ENCODE results near the gene RTKN.
"Not testable (repeated sequence)": the region's sequence is repeated elsewhere in the genome, so short reads cannot be mapped to it uniquely, and the experiment has no call there.

RTKN gene

DNA sequence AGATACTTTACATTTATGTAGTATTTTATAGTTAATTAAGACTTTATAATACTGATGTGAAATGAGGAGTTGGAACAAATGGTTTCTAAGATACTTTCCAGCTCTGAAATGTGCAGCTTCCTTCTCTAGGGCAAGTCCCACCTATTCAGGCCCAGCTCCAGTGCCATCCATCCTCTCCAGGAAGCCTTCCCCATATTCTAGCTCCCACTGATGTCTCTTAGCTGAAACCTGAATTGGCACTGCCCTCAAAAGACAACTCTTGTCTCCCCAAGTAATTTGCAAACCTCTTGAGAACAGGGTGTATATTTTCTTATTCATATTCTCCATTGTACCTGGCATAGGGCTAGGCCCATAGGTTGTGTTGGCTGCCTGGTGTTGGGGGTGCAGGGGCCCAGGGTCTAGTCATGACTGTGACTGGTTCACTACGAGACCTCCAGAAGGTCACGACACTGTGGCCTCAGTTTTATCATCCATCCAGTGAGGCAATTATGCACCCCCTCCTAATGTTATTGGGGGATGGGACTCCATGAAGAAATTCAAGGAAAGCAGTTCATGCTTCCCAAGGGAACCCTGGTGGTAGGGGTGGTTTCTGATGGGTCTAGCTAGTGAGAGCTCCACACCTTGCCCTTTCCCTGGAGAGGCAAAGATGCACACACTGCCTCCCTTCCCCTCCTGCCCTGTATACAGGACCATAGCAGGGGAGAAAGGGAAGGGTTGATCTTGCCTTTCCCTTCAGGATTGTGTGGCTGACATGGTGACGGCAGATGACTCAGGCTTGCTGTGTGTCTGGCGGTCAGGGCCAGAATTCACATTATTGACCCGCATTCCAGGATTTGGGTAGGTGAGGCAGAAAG is 17.4 kb downstream of the RTKN start:
- Histone ChIP-seq H3K27ac (no peak overlapping the region), H3K27me3 (ENCODE audit: insufficient read depth, low read depth) (no peaks in the 10 kb centered on the region), H4K20me1 (ENCODE audit: insufficient read depth) (no peaks in the 10 kb centered on the region), H2AFZ (ENCODE audit: low read depth) (no peak overlapping the region), H3K79me2 (ENCODE audit: insufficient read depth, low read depth) (no peaks in the 10 kb centered on the region), H3K4me1 (ENCODE audit: low read depth, poor library complexity, severe bottlenecking) (peaks cover 14% of the 10 kb centered on the region), H3K36me3 (ENCODE audit: insufficient read depth) (no peaks in the 10 kb centered on the region), H3K9ac (no peak overlapping the region), H3K4me2 (no peak overlapping the region), H3K4me3 (IDR thresholded peaks at IDR 0.05; ENCODE audit: insufficient read depth, low read depth, low read length) (no peak overlapping the region)
- TF ChIP-seq, protein P1, sequence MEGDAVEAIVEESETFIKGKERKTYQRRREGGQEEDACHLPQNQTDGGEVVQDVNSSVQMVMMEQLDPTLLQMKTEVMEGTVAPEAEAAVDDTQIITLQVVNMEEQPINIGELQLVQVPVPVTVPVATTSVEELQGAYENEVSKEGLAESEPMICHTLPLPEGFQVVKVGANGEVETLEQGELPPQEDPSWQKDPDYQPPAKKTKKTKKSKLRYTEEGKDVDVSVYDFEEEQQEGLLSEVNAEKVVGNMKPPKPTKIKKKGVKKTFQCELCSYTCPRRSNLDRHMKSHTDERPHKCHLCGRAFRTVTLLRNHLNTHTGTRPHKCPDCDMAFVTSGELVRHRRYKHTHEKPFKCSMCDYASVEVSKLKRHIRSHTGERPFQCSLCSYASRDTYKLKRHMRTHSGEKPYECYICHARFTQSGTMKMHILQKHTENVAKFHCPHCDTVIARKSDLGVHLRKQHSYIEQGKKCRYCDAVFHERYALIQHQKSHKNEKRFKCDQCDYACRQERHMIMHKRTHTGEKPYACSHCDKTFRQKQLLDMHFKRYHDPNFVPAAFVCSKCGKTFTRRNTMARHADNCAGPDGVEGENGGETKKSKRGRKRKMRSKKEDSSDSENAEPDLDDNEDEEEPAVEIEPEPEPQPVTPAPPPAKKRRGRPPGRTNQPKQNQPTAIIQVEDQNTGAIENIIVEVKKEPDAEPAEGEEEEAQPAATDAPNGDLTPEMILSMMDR (conservative IDR thresholded peaks at IDR 0.05; ENCODE audit: low read depth, low read length) = no peak

DNA sequence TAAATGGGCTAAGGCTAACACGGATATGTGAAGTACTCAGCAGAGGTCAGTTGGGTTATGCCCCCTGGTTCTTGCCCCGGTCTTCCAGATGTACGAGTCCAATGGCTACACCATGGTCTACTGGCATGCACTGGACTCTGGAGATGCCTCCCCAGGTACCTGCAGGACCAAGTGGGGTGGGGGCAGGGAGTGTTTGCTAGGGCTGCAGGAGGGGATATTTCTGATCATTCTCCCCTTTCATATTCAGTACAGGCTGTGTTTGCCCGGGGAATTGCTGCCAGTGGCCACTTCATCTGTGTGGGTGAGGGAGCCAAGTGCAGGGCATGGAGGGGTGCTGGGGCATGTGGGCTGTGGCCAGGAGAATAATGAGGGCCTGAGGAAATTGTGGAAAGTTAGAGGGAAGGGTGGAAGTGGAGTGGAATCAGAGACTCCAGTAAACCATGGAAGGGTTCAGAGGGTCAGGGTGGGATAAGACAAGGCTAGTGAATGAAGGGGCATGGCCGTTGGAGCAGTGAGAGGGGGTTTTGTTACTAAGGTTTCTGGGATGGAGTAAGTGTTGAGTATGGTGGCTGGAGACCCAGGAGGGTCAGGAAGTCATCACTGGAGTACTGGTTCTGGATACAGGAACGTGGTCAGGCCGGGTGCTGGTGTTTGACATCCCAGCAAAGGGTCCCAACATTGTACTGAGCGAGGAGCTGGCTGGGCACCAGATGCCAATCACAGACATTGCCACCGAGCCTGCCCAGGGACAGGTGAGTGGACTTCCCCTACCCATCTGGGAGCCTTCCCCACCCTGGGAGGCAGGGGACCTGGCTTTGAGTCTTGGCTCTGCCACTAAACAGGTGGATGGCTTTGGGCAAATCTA is 18.3 kb downstream of the RTKN start:
- no peaks in the 10 kb centered on the region for H4K20me1 ChIP-seq (ENCODE audit: insufficient read depth)
- H3K79me2 ChIP-seq (ENCODE audit: insufficient read depth, low read depth) = no peaks in the 10 kb centered on the region
- H3K27me3 ChIP-seq (ENCODE audit: insufficient read depth, low read depth) = no peaks in the 10 kb centered on the region
- H3K9ac ChIP-seq = no peak overlapping the region
- H3K36me3 ChIP-seq (ENCODE audit: insufficient read depth) = no peaks in the 10 kb centered on the region
- no peak overlapping the region for H3K27ac ChIP-seq
- H3K4me3 ChIP-seq (IDR thresholded peaks at IDR 0.05; ENCODE audit: insufficient read depth, low read depth, low read length) = no peak overlapping the region
- H3K4me1 ChIP-seq (ENCODE audit: low read depth, poor library complexity, severe bottlenecking) = peaks cover 14% of the 10 kb centered on the region
- TF ChIP-seq, protein P1 (conservative IDR thresholded peaks at IDR 0.05; ENCODE audit: low read depth, low read length) = no peak
- H3K4me2 ChIP-seq = no peak overlapping the region
- H2AFZ ChIP-seq (ENCODE audit: low read depth) = no peak overlapping the region

DNA sequence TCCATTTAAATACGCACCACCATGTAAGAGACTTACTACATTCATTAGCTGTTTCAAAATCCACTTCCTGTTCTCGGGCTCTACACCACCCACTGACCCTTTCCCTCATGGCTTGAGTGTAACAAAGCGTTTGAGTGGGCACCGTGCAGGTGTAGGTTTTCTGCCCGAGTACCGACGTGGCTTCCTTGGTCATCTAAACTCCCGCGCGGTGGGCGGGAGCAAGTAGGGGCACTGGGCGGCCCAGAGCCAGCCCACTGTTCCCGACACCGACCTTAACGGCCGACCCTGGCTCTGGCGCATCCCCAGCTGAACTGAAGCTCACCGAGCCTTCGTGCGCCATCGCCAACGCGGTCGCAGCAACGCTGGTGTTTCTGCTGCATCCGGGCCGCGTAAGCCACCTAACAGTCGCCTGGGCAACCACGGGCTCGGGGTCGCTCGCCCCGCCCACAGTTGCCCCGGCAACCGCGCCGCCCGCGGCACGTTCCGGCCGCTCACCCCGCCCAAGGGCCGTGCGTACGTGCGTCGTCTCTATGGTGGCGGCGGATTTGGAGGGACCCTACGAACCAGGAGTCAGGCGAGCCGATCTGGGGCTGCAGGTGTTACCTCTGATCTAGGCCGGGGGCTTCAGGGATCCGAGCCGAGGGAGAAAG is 20.4 kb downstream of the RTKN start, which contains the start of the genes C2orf81 and WDR54:
TSS of gene C2orf81 (minus strand) at position 399 of the 650 bp plus-strand sequence. CDS start at position 340, 59 bp downstream.
TSS of gene WDR54 (plus strand) at position 510 of the 650 bp plus-strand sequence. CDS start 424 bp downstream, outside the sequence.
- TF ChIP-seq, protein P1 (conservative IDR thresholded peaks at IDR 0.05; ENCODE audit: low read depth, low read length) = no peak
- H3K27ac ChIP-seq = peak within 1 kb of the TSS; percentile 70

DNA sequence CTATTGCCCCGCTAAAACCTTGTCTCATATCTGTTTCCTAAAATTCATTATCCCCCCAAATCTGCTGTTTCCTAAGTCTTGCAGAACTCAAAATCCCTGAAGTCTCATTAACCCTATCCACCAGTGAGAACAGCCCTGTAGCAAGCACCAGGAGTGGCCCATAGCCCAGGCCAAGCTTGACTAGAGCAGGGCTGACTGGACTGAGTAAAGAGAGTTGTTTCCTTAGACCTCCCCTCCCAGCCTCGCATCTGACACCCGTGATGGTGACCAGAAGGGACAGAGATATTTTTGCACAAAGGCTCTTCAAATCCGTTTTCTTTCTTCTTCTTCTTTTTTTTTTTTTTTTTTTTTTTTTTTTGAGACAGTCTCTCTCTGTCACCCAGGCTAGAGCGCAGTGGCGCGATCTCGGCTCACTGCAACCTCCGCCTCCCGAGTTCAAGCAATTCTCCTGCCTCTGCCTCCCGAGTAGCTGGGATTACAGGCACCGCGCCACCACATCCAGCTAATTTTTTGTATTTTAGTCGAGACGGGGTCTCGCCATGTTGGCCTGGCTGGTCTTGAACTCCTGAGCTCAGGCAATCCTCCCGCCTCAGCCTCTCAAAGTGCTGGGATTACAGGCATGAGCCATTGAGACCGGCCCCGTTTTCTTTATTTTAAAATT is 21.2 kb downstream of the RTKN start:
- Histone ChIP-seq H3K9ac (peak overlapping the region; percentile 71), H3K27ac (peak overlapping the region; percentile 70), H3K4me1 (ENCODE audit: low read depth, poor library complexity, severe bottlenecking) (peaks cover 14% of the 10 kb centered on the region), H2AFZ (ENCODE audit: low read depth) (peak overlapping the region; percentile 87), H3K4me2 (peak overlapping the region; percentile 57), H3K4me3 (IDR thresholded peaks at IDR 0.05; ENCODE audit: insufficient read depth, low read depth, low read length) (peak overlapping the region; percentile 51)
- H3K36me3 ChIP-seq (ENCODE audit: insufficient read depth); H3K79me2 ChIP-seq (ENCODE audit: insufficient read depth, low read depth); H3K27me3 ChIP-seq (ENCODE audit: insufficient read depth, low read depth); H4K20me1 ChIP-seq (ENCODE audit: insufficient read depth): not testable (repeated sequence)

More for the DNA sequence above, 20.4 kb downstream of the RTKN start, which contains the start of the genes C2orf81 and WDR54:
- Histone ChIP-seq H4K20me1 (ENCODE audit: insufficient read depth) (no peaks in the 10 kb centered on the region), H2AFZ (ENCODE audit: low read depth) (peak within 1 kb of the TSS; percentile 87), H3K4me1 (ENCODE audit: low read depth, poor library complexity, severe bottlenecking) (peaks cover 14% of the 10 kb centered on the region), H3K4me3 (IDR thresholded peaks at IDR 0.05; ENCODE audit: insufficient read depth, low read depth, low read length) (peak within 1 kb of the TSS; percentile 51), H3K36me3 (ENCODE audit: insufficient read depth) (no peaks in the 10 kb centered on the region), H3K4me2 (peak within 1 kb of the TSS; percentile 81), H3K79me2 (ENCODE audit: insufficient read depth, low read depth) (no peaks in the 10 kb centered on the region), H3K9ac (peak within 1 kb of the TSS; percentile 71), H3K27me3 (ENCODE audit: insufficient read depth, low read depth) (no peaks in the 10 kb centered on the region)

Measured in KMS-11 (cell line).